GM21390 (cell line): Measurements from ENCODE around the gene KL.

Experiments used
- ATAC-seq: cut with Tn5 transposase; IDR thresholded peaks from one replicate; pipeline ENCODE4 v1.9.1; 2021; ENCODE audit not compliant: unreplicated experiment

KL gene

DNA sequence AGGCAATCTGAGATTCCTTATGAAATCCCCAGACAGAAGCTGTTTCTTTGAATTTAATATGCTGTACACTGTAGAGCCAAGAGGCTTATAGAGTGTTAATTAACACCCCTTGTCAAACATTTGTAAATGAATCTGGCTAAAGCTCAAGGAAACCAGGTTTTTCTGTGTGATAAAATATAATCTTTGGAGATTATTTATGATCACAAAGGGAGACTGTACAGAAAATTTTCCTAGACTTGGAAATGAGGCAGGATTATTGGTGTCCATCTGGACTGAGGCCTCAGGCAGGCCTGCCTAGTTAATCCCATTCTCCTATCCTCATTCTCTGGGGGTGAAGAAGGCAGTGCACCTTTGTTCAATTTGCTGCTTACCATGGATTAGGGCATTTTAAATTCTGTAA is 17.8 kb downstream of the KL start:
- ATAC-seq = no peak

DNA sequence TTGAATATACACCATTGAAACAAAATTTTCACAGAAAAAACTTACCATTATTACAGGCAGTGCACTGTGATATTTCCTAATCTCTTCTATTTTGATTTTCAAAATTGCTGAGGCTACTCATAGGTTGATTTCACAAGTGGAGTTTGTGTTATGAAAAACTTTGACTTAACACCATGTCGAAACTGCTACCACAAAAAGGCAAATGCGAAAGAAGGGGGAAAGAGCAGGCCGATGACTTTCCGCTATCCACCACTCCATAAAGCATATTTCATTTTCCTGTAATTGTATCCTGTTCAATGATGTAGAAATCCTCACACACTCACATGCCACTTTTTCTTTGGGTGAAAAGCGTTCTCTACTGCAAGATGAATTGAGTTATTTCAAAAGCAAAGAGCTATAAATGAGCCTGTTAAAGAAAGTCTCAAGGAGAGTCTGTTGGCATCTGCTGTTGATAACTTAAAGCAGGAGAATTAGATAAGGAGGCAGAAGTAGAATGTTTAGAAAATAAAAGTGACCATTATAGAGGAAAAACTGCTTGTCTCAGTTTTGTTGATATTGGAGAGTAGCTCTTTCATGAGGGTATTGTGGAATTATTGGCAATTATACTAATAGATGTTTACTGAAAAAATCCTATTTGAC is 18.8 kb downstream of the KL start:
- ATAC-seq = no peak

GRCh38 chr13:33037673-33038072 is 21.4 kb downstream of the KL start:
- ATAC-seq = no peak

- no peak for ATAC-seq
Observed at GRCh38 chr13:33040090-33040489, 23.9 kb downstream of the KL start.

DNA sequence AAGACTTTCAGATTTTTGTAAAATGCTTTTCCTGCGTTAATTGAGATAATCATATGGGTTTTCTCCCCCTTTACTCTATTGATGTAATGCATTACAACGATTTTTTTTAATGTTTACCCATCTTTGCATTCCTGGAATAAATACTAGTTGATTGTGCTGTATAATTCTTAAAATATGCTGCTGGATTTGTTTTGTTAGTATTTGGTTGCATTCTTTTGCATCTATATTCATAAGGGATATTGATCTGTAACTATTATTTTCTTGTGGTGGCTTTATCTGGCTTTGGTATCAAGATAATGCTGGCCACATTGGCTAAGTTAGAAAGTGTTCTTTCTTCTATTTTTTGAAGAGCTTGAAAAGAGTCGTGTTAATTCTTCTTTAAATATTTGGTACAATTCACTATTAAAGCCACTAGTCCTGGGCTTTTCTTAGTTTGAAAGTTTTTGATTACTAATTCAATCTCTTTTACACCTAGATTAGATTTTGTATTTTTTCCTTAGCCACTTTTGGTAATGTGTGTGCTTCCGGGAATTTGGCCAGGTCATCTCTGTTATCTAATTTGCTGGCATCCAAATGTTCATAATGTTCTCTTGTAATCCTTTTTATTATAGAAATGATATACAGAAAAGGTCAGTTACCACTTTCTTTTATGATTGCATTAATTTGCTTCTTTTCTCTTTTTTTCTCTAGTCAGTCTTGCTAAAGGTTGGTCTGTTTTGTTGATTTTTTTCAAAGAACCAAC is 29.8 kb downstream of the KL start:
- no peak for ATAC-seq

DNA sequence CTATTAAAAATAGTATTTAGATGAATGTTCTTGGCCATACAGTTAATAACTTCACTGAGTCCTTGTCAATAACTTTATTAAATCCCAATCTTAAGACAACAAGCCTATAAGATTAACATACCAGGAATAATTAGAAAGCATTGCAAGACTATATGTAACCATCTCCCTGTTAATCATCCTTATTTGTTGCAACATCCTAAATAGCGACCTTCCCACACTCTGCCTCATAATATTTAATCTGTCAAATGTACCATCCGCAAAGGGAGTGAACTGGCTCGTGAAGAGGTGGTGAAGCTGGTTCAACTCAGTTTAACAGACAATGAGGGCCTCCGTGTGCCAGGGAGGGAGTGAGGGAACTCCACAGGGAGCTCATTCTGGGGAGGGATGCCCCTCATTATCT is 33.9 kb downstream of the KL start:
- ATAC-seq = no peak

DNA sequence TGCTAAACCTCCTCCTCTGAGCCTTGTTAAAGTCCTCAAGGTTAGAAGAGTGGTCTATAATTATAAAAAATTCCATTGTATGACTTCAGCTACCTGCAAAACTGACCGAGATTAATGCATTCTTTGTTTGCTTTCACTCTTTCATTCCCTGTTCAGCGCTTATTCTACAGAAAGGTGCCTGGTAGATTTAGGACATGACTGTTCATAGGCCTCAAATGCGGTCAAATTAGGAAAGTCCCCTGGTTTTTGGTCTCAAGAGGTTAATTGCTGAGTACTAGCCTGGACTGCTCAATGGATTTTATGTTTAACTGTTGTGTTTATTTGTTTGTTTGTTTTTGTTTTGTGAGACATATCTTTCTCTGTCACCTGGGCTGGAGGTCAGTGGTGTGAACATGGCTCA is 35.4 kb downstream of the KL start:
- ATAC-seq = no peak

DNA sequence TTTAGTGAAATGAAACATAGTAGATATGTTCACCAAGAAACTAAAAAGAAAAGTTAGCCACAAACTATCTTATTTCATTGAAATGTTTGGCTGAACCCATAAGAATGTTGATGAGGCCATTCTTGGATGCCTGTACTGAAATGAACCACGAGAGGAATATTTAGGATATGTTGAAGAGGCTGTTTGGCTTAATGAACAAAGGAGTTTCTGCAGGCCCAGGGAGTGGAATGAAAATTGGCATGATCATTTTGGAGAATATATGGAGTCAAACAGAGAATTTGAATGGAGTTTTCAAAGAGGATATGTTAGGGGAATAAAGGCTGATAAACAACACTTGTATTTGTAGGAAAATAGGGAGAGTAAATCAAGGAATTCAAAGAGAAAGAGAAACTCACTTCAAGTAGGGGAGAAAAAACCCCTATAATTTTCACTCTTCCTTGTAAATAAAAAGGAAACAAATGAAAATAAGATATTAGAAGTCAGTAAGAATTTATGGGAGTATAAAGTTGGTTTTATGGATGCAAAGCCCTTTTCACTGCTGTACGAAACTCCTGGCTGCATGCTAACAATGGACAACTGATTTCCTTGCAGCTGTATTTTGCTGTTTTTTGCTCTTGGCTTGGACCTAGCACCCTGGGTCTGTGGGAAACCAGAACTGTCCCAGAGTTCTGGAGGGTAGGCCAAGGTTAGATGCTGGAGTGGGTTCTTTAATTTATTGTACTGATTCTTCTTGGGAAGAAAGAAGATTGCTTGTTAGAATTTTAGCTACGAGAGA is 36.5 kb downstream of the KL start:
- no peak for ATAC-seq

DNA sequence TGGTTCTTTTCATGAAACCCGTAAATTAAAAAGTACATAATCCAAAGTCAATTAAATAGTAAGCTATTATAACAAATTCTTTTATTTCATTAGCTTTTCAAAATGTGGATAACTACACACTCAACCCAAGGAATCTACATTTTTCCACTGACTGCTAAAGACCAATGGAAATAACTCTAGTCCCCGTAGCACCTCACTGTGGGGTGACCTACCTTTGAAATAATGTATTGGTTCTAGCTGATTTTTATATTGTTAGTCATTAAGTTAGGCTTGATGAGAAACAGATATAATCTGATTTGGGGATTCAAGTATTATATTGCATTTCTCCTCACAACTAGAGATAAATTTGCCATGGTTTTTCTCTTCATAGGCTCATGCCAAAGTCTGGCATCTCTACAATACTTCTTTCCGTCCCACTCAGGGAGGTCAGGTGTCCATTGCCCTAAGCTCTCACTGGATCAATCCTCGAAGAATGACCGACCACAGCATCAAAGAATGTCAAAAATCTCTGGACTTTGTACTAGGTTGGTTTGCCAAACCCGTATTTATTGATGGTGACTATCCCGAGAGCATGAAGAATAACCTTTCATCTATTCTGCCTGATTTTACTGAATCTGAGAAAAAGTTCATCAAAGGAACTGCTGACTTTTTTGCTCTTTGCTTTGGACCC is 37.3 kb downstream of the KL start:
- no peak for ATAC-seq

DNA sequence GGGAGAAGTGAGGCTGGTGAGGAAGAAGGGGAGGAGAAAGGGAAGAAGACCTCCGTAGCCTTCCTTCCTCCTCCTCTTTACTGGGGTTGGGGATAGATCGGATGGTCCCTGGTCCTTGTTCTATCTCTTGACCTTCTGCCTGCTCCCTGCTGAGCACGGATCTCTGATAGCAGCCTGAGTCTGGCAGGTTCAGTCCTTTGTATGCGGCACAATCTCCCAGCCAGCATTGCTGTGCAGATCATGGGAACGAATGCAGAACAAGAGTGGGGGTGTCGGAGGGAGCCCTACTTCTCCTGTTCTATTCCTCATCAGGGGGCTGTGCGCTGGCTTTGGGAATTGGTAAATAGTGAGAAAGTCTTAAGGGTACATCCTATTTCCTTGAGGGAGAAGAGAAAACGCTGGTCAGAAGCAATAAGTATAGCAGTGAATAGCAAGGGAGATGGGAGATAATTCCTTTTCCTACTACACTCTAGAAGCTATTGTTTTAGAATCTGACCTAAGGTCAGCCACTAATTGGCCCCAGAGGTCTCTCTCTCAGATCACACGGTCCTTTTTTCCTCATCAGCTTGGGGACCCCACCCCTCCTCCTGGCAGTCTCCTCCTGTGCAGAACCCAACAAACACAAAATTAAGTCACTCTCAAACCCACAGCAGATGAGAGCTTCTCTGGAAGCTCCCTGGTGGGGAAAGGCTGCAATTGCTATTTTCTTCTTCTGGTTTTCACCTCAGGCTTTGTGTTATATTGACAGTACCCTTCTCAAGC is 41.0 kb downstream of the KL start:
- no peak for ATAC-seq

DNA sequence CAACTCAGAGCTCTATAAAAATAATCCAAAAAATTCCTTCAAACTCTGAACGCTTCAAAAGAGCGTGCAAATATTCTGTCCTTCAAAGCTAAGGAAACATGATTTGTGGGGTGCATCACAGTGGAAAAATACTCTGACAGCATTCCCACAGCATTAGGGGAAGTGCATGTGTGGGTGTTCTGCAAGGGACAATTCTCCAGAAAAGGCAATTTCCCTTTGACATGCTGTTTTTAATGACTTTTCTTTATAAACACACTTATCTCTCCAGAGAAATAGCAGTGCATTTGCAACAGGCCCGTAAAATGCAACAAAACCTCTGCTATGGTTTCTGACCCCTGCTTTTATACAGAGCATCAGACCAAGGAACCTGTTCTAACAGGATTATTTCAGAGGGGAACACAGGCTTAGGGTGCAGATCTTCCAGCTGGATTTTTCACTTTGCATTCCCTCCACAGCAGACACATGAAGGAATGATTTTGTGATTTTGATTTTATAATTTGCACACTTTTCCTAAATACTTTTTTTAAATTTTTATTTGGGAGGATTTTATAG is 42.6 kb downstream of the KL start:
- no peak for ATAC-seq

- no peak for ATAC-seq
Observed at GRCh38 chr13:33060815-33061214, 44.6 kb downstream of the KL start.

- ATAC-seq = no peak
Observed at GRCh38 chr13:33066329-33066728, 50.1 kb downstream of the KL start.

DNA sequence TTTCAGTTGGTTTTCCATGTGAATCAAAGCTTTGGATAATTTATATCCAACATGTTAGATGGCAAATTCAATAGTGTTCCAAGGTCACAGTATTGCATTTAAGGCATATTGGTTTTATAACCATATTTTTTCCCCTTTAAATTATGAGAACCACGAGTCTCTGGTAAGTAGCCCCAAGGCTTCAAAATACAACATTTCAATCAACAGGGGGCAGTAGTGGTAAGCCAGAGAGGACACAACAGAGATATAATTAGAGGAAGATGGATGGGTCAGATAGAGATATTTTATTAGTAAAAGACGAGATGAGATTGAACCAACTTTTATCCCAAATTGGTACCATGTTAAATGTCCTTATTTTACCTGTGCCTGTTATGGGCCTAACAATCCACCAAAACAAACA is 53.1 kb downstream of the KL start:
- ATAC-seq = no peak

- ATAC-seq = no peak
Observed at GRCh38 chr13:33070713-33071112, 54.5 kb downstream of the KL start.

- no peak for ATAC-seq
Observed at GRCh38 chr13:33072282-33072681, 56.1 kb downstream of the KL start.

- no peak for ATAC-seq
Observed at GRCh38 chr13:33072759-33073158, 56.5 kb downstream of the KL start.

DNA sequence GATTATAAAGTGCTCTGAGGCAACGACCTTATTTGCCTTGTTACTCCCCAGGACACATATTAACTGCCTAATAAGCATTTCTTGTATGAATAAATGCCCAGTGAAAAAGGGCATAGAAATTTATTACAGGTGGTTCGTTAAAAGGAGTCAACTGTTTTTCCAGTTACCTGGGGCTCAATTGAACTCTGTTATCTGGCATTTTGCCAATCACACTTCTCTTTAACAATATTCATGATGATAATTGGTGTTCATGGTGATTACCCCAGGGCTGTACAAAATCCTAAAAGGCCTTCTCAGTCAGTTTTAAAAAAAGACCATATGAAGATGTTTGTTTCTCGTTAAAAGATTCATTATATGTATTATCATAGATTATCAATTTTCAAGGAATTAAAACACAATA is 57.1 kb downstream of the KL start:
- ATAC-seq = no peak

GRCh38 chr13:33076001-33076992 is 60.1 kb downstream of the KL start:
- no peak for ATAC-seq
